AG10803 (cell line): ENCODE data around the gene MYMK.

ENCODE experiments used
- DNase-seq: peaks from one replicate; pipeline ENCODE4 v3.0.0; 2010; ENCODE audit warnings: low read depth
- H3K4me3 ChIP-seq: 2 replicates; pipeline ENCODE4 v1.5.1; 2011; ENCODE audit warnings: mild to moderate bottlenecking, low read length, control low read depth
- CTCF ChIP-seq: conservative IDR thresholded peaks from 2 replicates; pipeline ENCODE4 v1.5.1; 2011; ENCODE audit warnings: mild to moderate bottlenecking, low read length, control low read depth, inconsistent platforms

MYMK gene

GRCh38 chr9:133488686-133489252 is 36.0 kb downstream of the MYMK start:
- no peak for TF ChIP-seq CTCF
- DNase-seq: no peak
- no peak overlapping the region for H3K4me3 ChIP-seq

GRCh38 chr9:133487331-133487725 is 37.4 kb downstream of the MYMK start:
- DNase-seq: no peak

GRCh38 chr9:133485531-133486260 is 39.1 kb downstream of the MYMK start:
- no peak for TF ChIP-seq CTCF
- no peak for DNase-seq
- no peak overlapping the region for H3K4me3 ChIP-seq

More at GRCh38 chr9:133487331-133487725, 37.4 kb downstream of the MYMK start:
- TF ChIP-seq CTCF: no peak
- H3K4me3 ChIP-seq: no peak overlapping the region

- no peak overlapping the region for H3K4me3 ChIP-seq
- TF ChIP-seq CTCF: no peak
- DNase-seq: no peak
Observed at GRCh38 chr9:133484671-133485437, 39.9 kb downstream of the MYMK start.

GRCh38 chr9:133483611-133484010 is 41.1 kb downstream of the MYMK start:
- no peak overlapping the region for H3K4me3 ChIP-seq
- DNase-seq: no peak

More at GRCh38 chr9:133483611-133484010, 41.1 kb downstream of the MYMK start:
- no peak for TF ChIP-seq CTCF
